HL-60/S4 treated with phorbol 12-myristate 13-acetate at 8.2 ng/mL for 4 days and 3 days (cell line): ENCODE results near the gene COLQ.
"Not testable (repeated sequence)": the region's sequence is repeated elsewhere in the genome, so short reads cannot be mapped to it uniquely, and the experiment has no call there.

ENCODE experiments used
- in situ Hi-C: fragments of 300-500 bp; cut with MboI; formaldehyde crosslinking; loops from 2 replicates; pipeline ENCODE4 v1.15.0; 2022; ENCODE audit warnings: low sequenced_read_pairs

The COLQ gene

GRCh38 chr3:15521573-15521965, at the start of gene COLQ:
Gene COLQ (minus strand): TSS chr3:15521706. CDS start chr3:15521625, 81 bp downstream.
- in situ Hi-C loops: no loop called here

- in situ Hi-C loops: loop anchor here (25.0 kb wide), 1 partner anchor 301 kb away; no protein-coding TSS in a partner anchor
Observed at GRCh38 chr3:15563190-15563589, 41.7 kb upstream of the COLQ start.

DNA sequence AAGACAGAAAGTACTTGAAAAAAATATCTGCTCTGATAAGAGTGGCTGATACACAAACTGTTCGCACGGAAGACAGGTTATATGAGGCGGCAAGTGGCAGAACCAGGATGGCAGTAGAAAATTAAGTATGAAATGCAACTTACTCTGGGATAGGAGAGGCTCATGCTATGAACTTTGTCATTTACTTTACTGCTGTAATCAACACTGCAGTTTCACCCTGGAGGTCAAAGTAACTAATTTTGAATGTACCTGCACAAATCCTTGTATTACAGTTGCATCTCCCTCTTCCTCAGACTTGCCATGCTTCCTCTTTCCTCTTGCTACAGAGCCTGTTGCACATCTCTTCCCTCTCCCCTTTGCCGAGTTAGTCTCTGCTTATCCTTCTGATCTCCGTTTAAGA, 41.1 kb upstream of the COLQ start:
- in situ Hi-C loops: loop anchor here (25.0 kb wide), 1 partner anchor 300 kb away; no protein-coding TSS in a partner anchor

DNA sequence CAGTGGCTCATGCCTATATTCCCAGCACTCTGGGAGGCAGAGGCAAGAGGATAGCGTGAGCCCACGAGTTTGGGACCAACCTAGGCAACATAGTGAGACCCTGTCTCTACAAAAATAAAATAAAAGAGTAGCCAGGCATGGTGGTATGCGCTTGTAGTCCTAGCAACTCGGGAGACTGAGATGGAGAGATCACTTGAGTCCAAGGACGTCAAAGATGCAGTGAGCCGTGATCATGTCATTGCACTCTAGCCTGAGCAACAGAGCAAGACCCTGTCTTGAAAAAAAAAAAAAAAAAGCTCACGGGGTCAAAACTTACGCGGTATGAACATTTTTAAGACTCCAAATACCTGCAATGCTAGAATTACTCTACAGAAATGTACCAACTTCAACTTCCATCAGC, 37.1 kb upstream of the COLQ start:
- in situ Hi-C loops: loop anchor here (10.0 to 25.0 kb wide), 2 partner anchors 124 to 296 kb away; no protein-coding TSS in a partner anchor

GRCh38 chr3:15557511-15557946, 36.0 kb upstream of the COLQ start:
- in situ Hi-C loops: loop anchor here (10.0 to 25.0 kb wide), 2 partner anchors 123 to 295 kb away; no protein-coding TSS in a partner anchor

GRCh38 chr3:15556512-15556911, 35.0 kb upstream of the COLQ start:
- in situ Hi-C loops: loop anchor here (10.0 to 25.0 kb wide), 2 partner anchors 122 to 294 kb away; no protein-coding TSS in a partner anchor

DNA sequence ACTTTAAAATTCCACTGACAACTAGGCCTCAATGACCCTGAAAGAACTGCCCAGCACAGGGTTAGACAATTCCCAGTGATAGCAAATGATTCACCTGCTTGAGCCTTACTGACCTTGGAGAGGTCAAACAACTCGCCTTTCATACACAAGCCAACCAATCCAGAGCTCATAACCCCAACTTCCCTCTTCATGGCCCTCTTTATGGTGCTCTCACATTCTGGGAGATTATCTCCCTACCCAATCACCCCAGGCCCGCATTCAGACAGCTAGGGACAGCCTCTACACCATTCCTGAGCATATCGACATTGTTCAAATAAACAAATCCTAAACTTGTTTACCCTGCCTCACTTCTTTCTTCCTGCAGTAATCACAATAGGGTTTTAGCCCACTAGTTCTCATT, 32.2 kb upstream of the COLQ start:
- in situ Hi-C loops: loop anchor here (10.0 to 25.0 kb wide), 2 partner anchors 119 to 291 kb away; no protein-coding TSS in a partner anchor

- in situ Hi-C loops: loop anchor here (10.0 to 25.0 kb wide), 2 partner anchors 117 to 290 kb away; no protein-coding TSS in a partner anchor
Observed at GRCh38 chr3:15551902-15552301, 30.4 kb upstream of the COLQ start.

DNA sequence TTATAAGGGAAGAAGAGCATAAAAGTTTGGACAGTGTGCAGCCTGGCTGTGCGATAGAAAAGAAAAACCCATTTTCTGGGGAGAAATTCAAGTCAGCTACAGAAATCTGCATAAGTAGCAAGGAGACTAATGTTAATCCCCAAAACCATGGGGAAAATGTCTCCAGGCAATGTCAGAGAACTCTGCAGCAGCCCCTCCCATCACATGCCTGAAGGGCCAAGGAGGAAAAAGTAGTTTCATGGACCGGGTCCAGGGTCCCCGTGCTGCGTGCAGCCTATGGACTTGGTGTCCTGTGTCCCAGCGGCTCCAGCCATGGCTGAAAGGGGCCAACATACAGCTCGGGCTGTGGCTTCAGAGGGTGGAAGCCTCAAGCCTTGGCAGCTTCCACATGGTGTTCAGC, 28.3 kb upstream of the COLQ start:
- in situ Hi-C loops: loop anchor here (10.0 to 25.0 kb wide), 2 partner anchors 115 to 288 kb away; no protein-coding TSS in a partner anchor

DNA sequence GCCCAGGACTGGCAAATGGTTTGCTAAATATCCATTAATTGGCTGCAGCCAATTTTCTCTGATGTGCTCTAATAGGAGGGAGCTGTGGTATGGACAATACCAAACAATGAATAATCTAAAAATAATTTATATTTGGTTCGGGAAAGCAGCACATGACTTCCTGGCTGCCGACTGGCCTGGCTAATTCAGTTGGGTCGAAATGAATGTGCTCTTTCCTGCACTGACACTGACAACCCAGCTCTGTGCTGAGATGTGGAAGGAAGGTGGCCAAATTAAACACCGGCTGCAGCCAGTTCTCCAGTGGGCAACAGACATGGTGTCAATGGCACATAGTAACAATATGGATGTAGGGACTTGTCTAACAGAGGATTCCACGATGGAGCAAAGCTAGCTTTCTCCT, 21.1 kb upstream of the COLQ start:
- in situ Hi-C loops: no loop called here

GRCh38 chr3:15541371-15541770, 19.9 kb upstream of the COLQ start:
- in situ Hi-C loops: no loop called here

DNA sequence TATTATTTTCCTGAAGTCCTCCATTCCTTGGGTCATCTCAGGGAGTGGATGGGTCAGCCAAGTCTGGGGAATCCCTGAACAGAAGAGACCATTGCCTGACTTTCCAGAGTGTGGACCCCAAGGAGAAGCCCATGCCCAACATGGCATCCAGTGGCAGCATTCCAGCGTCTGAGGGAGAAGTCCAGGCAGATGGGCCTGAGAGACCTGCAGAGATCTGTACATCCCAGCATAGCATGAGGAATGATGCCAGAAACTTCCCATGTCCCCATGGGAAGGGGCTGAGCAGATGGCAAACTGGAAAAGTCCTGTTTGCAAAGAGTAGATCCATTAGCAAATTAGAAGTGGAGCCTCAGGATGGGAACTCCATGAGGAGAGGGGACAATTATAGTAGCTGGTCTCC, 17.6 kb upstream of the COLQ start:
- in situ Hi-C loops: no loop called here

DNA sequence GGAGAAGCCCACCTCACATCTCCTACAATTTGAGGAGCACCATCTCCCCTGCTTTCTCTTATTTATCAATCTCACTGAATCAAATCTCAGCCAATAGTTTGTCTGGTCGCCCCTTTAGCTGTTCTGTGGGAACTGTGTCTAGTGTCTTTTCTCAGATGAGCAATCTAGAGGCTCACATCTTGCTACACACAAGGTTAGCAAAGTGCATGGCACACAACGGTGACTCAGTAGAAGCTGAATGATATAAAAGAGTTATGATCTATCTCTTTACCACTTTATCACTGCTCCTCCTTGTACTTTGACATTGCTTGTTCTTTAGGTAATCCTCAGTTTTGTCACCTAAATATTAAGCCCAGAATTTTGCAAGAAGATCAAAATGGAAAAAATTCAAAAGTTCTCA, 16.8 kb upstream of the COLQ start:
- in situ Hi-C loops: no loop called here

GRCh38 chr3:15536856-15537255, 15.3 kb upstream of the COLQ start:
- in situ Hi-C loops: no loop called here

DNA sequence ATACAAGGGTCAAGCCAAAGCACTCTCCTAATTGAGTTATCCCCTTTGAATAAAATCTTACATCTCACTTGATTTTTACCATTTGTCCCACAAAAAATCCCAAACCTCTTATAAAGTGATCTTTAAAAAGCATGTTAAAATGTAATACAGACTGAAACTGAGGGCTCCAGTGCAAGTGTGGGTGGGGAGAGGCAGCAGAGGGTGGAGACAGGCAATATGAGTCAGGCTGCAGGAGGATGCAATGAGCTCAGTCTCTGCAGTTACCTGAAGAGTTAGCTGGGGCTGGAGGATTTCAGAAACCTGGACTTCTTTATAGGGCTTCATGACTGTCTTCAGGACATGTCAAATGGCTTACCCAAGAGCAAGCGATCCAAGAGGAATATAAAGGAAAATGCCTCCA, 14.2 kb upstream of the COLQ start:
- in situ Hi-C loops: no loop called here

DNA sequence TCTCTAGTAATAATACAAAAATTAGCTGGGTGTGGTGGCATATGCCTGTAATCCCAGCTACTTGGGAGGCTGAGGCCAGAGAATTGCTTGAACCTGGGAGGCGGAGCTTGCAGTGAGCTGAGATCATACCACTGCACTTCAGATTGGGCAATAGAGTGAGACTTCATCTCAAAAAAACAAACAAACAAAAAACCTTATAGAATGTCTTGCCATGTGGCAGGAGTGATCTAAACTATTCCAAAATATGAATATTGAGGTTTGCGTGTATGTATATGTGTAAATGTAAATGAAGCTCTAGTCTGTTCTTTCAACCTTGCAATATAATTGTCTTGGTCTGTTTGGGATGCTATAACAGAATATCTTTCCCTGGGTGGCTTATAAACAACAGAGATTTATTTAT, 11.1 kb upstream of the COLQ start:
- in situ Hi-C loops: not testable (repeated sequence)

DNA sequence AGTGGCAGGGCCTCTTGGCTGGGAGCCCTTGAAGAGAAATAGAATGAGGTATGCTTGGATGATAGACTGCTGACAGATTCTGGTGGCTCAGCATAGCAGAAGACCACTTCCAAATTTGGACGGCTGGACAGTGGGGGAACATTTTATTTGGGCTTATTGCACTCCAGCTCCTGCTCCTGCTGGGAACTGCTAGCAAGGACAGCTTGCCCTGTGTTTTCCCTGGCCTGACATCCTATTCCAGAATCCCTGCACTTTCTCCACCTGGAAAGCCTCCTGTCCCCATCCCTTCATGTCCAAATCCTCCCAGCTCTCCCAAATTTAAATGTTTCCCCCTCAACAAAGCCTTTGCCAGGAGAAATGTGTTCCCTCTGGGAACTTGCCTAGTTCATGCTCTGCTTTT, 9.8 kb upstream of the COLQ start:
- in situ Hi-C loops: no loop called here

DNA sequence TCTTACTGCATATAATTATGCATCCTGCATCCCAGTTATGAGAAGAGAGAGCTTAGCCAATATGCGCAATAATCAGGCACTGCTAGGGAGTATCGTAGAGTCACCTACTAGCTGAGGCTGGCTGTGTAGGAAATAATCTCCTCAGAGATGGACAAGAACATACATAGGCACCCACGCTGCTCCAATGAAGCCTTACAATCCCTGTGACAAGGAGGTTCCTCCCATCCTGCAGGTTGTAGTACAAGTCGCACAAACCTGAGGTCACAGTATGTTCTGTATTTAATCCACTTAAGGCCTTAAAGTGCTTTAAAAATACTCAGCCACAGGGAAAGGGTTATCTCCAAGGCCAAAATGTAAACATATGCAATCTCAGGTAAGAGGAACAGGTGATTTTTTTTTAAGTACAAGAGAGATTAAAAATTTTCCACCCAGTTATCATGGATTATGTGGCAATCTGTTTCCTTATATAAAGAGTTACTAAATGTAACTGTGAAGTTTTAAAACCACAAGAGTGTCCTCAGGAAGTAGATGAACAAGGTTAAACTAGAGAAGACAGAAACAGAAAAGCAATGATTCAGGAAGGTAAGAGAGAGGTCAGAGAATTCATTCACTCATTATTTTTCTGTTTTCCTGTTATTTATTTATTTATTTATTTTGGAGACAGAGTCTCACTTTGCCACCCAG, 7.5 kb upstream of the COLQ start:
- in situ Hi-C loops: no loop called here

DNA sequence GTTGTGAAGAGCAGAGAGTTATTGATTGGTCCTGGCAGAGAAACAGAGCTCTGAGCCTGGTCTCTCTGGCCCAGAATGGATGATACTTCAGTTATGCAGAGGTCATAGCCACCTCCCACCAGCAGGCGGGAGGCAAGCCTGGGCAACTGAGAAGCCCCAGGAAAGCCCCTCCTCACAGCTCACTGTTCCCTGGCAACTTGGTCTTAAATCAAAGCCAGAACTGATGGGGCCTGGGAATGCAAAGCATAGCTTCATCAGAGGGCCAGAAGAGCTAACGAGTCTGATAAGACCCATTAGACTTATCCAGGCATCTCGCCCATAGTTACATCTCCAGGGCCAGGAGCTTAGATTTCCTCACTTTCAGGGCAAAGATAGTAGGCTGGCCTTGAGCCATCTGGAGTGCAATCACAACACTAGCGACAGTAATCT, 5.5 kb upstream of the COLQ start:
- in situ Hi-C loops: no loop called here

GRCh38 chr3:15525790-15526189, 4.3 kb upstream of the COLQ start:
- in situ Hi-C loops: no loop called here

- in situ Hi-C loops: no loop called here
Observed at GRCh38 chr3:15523660-15524417, 2.3 kb upstream of the COLQ start.

DNA sequence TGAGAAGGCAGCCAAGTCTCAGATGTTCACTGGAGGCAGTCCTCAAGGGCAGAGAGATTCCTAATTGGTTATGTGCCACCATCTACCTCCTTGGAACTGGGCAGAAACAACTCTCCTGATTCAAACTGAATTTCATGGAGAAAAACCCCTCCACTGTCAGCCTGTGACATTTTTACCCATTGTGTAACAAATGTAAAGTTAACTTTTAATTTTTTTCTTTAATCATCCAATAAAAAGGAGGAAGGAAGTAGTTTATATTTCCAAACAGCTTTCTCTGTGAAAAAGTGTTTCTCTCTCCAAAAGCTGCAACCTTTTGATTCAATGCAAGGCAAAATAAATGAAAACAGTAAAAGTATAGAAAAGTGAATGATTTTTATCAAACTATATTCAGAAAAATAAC, 510 bp upstream of the COLQ start:
- in situ Hi-C loops: no loop called here
